KG1 (cell line): Measurements from ENCODE around the gene COP1.
"Not testable (repeated sequence)": the region's sequence is repeated elsewhere in the genome, so short reads cannot be mapped to it uniquely, and the experiment has no call there.

ENCODE experiments used
- DNase-seq: peaks from one replicate; lab custom pipeline; 2025; lab: John Stamatoyannopoulos, UW

The COP1 gene

GRCh38 chr1:176206961-176207902 lies at the start of gene COP1:
TSS of gene COP1 (minus strand) at chr1:176207286. CDS start at chr1:176206978, 308 bp downstream.
- peak; percentile 96 for DNase-seq

DNA sequence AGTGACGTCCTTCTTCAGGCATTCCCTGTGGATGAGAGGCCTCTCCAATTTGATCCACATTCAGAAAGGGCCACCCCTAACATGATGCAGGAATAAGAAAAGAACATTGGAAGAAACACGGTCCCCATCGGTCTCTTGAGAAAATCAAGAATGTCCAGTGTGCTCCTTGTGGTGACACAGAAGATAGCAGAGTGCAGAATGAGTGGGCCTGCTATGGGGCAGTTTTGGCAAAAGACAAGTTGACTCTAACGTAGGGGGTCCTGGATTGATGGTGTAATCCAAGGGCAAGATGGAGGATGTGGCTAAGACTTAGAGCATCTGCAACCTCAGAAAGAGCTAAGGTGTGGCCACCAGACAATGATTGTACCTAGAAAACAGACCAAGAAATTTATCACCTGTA lies 45.1 kb upstream of the COP1 start:
- no peak for DNase-seq

DNA sequence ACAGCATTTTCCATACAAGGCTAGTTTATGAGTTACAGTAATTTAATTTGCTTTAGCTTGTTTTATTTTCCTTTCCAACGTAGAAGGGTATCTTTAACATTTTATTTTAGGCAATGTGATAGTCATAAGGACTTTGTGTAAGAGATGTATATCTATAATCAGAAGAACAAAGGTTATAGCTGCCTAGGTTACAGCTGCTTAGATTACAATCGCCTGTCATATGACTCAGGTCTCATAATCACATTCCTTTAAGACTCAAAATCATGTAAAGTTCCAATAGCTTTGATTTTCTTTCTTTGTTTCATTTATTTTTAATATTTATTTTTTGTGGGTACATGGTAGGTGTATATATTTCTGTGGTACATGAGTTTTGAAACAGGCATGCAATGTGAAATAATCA lies 37.8 kb upstream of the COP1 start:
- no peak for DNase-seq

- DNase-seq, result no peak
These were observed 36.7 kb upstream of the COP1 start for GRCh38 chr1:176243746-176244145.

DNA sequence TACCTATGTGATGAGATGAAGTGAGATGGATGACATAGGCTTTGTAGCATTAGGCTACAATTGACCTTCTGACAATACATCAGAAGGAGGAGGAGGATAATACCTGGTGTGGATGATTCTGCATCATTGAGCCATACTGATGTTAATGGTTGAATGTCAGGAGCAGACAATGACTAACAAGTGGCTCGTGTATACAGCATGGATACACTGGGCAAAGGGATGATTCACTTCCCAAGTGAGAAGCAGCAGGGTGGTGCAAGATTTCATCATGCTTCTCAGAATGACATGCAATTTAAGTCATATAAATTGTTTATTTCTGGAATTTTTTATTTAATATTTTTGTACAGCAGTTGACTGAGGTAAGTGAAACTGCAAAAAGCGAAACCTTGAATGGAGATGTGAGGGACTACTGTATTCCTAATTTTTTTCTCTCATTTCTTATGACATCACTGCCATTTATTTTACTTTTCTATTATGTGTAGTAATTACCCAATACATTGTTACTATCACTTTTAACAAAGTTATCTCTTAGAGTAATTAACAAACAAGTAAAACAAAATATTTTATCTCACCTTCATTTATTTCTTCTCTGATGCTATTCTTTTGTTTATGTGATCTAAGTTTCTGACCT lies 34.4 kb upstream of the COP1 start:
- no peak for DNase-seq

- not testable (repeated sequence) for DNase-seq
These were observed 26.6 kb upstream of the COP1 start for GRCh38 chr1:176233657-176234056.

- DNase-seq, result no peak
These were observed 20.5 kb upstream of the COP1 start for GRCh38 chr1:176227579-176227978.

DNA sequence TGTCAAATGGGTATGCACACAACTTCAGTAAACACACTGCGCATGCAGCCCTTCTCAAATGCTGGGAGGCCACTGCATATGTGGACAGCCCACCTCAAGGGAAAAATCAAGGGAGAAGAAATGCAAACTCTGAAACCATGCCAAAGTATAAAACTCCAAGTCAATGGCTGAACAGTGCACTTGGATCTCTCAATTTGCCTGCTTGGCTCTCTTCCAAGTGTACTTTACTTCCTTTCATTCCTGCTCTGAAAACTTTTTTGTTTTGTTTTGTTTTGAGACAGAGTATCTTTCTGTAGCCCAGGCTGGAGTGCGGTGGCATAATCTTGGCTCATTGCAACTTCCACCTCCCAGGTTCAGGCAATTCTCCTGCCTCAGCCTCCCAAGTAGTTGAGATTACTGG lies 18.8 kb upstream of the COP1 start:
- no peak for DNase-seq

DNA sequence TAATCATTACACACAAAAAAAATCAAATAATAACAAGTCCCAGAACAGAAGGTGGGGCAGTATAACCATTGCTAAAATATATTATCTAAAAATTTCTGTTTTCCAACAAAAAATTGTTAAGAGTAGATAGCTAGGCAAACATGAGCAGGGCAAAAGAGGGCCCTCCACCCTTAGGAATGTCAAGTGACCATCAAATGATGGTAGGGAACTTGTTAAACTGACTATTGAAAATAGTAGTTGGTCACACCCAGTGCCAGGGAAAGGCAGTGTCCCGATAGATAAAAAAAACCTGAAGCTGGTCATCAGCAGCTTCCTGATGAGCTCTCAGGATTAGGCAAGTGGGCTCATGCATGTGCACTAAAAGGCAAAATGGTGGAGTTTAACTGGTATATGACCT lies 18.4 kb upstream of the COP1 start:
- DNase-seq, result no peak

DNA sequence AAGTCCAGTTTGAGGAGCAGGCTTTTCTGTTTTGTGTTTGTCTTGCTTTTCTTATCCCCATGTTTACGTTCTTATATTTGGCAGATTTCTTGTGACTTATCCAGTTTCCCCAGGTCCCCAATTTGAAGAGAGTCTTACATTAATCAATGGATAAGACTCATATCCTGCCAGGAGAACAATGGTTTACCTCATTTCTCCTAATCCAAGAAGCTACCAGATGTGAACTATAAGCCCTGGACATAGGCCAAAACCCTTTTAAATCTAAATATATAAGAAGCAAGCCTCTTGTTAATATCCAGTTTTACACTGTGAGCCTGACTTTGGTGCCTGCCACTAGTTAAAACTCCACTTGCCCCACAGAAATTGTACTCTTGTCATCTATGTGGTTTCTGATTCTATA lies 15.1 kb upstream of the COP1 start:
- no peak for DNase-seq

- no peak for DNase-seq
These were observed 13.1 kb upstream of the COP1 start for GRCh38 chr1:176220100-176220689.

DNA sequence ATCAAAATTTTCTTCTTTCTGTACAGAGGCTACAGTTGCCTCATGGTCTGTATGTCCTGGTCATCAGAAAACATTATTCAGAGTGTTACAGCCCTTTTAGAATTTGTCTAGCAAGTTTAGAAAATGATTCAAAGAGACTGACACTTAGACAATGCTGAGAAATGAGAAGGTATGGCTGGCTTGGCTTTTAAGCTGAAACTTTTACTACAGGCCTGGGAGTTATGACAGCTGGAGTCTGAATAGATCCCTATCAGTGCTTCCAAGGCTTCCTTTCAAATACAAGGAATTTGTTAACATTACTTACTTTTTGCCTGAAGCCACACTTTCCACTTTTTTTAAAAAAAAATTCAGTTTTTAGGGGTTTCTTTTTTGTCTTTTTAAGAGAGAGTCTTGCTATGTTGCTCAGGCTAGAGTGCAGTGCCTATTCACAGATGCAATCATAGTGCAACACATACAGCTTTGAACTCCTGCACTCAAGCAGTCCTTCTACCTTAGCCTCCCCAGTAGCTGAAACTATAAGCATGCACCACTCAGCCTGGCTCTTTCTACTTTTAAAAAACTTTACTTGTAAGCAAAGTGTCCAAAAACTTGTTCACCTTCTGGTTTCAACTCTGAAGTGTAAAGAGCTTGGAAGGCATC lies 10.5 kb upstream of the COP1 start:
- no peak for DNase-seq

- DNase-seq, result no peak
These were observed 8.9 kb upstream of the COP1 start for GRCh38 chr1:176216031-176216430.

GRCh38 chr1:176211396-176212165 lies 4.5 kb upstream of the COP1 start:
- DNase-seq, result no peak

- DNase-seq, result no peak
These were observed 948 bp upstream of the COP1 start for GRCh38 chr1:176208034-176208433.

GRCh38 chr1:176206006-176206960 lies 803 bp downstream of the COP1 start:
- no peak for DNase-seq

- DNase-seq, result no peak
These were observed 1.7 kb downstream of the COP1 start for GRCh38 chr1:176205332-176205914.

DNA sequence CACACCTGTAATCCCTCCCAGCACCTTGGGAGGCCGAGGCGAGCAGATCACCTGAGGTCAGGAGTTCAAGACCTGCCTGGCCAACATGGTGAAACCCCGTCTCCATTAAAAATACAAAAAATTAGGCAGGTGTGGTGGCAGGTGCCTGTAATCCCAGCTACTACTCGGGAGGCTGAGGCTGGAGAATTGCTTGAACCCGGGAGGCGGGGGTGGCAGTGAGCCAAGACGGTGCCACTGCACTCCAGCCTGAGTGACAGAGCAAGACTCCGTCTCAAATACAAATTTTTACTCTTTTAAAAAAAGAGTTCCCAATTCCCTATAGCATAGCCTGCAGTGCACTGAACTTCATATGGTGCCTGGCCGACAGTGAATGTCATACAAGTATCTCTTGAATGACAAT lies 2.4 kb downstream of the COP1 start:
- not testable (repeated sequence) for DNase-seq

- no peak for DNase-seq
These were observed 3.4 kb downstream of the COP1 start for GRCh38 chr1:176203735-176204134.

- DNase-seq, result no peak
These were observed 5.5 kb downstream of the COP1 start for GRCh38 chr1:176201568-176201967.
